Stimulated activated CD4-positive, alpha-beta T cell treated with anti-CD3 and anti-CD28 coated beads, Interleukin-15, amount 100 ng/mL, for 24 hours (primary cell): Measurements from ENCODE around the gene ATXN7L3B.

ENCODE experiments used
- DNase-seq: peaks from one replicate; pipeline ENCODE4 v3.0.0-alpha.2; 2020

ATXN7L3B gene

DNA sequence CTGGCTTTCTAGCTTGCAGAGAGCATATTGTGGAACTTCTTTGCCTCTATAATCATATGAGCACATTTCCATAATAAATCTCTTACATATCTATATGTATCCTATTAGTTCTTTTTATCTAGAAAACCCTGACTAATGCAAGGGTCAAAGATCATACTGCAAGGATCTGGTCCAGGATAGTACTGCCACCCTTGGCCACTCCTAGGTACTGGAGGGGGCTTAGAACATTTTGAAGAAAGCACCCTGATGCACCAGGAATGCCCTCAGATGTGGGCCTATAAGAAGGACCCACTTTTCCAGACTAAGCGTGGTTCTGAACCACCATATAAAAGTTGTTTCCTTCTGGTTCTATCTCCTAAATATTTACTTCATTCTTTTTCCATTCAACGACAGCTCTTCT lies 14.6 kb downstream of the ATXN7L3B start:
- no peak for DNase-seq

DNA sequence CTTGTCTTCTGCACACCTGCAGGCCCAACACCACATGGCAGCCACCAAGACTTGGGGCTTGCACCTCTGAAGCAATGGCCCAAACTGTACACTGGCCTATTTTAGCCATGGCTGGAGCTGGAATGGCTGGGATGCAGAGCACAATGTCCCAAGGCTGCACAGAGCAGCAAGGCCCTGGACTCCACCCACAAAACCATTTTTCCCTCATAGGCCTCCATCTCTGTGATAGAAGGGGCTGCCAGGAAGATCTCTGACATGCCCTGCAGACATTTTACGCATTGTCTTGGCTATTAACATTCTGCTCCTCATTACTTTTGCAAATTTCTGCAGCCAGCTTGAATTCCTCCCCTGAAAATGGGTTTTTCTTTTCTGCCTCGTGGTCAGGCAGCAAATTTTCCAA lies 22.1 kb downstream of the ATXN7L3B start:
- DNase-seq = no peak

DNA sequence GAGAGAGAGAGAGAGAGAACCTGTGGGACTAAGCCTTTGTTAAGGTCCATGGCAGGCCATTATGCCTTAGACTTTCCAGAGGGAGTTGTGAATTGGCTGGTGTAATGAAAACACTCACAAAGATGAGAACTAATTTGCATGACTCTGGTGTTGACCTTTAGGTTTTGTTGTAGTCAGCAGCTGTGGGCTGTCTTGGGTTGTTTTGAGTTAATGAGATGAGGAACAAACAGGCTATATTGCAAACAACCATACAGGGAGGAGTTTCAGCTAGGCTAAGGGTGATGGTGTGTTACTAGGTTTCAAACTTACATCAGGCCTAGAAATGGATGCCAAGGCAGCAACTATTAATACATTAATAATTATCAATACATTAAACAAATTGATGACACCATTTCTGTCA lies 26.3 kb downstream of the ATXN7L3B start:
- no peak for DNase-seq

DNA sequence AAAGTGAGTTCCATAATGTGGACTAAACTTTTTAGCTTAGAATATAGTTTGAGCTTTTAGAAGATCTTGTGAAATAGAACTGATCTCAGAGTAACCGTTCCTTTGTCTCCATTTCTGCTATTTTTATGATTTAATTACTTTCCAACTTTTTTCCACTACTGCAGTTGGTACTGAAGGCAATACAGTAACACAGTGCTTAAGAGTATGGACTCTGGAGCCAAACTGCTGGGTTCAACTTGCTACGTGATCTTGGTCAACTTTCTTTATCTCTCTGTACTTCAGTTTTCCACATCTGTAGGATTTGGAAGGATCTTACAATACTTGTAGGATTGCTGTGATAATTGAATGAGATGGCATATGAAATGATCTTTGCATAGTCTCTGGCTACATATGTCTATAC lies 40.9 kb downstream of the ATXN7L3B start:
- DNase-seq = no peak

DNA sequence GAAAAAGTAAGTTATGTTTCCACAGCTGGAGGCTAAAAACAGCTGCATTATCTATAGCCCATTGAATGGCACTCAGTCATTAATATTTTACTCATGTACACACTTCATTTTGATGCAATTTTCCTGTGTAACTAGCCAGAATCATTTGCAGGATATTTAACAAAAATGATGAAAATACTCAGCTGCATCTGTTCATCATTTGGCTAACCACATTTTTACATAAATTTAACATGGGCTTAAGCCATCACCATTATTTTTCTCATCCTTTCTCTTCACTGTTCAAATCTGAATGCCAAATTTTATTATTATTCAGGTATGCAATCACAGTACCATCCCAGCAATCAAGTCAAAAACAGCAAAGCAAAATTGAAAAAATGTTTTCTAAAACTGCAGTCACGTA lies 41.8 kb downstream of the ATXN7L3B start:
- no peak for DNase-seq

DNA sequence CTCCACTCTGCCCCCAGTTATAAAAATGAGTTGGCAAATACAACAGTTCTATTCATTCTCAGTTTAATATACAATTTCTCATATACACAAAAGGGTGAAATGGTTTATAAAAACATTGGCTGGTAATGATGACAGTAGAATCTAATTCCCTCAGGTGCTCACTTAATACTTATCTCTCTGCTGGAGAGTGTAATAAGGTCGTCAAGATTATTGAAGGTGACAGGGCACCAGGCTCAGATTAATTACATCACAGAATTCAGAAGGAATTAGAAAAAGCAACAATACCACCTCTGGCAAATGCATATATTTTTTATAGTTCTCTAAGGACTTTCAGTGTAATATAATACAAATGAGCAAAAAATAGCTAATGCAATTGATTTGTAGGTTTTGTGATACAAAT lies 42.3 kb downstream of the ATXN7L3B start:
- DNase-seq = no peak

DNA sequence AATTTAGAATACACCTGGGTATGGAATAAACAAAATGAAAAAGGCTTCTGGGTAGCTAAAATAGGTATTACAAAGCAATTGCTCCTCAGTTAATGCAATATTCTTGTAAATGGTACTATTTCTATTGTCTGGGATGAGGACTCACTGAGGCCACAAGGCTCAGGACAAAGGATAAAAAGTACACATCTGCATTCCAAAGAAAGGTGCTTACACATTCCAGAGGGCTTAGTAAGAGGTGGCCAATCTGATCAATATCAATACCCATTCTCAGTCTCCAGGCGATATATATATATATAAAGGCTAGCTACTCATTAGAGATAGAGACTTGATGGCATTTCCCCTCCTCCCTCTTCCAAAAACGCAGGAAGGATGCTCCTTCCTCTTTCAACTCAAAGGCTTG lies 43.8 kb downstream of the ATXN7L3B start:
- DNase-seq = no peak

DNA sequence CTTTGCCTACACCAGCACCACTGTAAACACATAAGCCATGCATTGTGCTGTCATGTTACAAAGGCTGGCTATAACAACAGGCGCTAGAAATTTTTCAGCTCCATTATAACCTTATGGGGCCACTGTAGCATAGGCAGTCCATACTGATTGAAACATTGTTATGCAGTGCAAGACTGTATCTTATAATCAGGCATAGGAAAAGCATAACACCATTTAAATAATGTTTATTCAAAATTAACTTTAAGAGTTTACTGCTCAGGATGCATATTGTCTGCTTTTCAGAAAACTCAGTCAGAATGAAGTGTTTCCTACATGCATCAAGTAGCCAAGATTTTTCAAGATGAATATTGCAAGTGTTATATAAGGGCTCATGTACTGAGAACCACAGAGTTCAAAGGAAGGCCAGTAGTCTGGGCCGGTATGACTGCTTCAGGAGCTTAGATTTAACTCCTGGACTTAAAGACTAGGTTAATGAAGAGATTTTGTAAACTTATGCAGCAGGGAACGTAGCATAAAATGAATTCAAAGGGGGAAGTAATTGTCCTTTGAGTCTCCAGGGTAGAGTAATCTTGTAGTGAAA lies 46.9 kb downstream of the ATXN7L3B start:
- no peak for DNase-seq

DNA sequence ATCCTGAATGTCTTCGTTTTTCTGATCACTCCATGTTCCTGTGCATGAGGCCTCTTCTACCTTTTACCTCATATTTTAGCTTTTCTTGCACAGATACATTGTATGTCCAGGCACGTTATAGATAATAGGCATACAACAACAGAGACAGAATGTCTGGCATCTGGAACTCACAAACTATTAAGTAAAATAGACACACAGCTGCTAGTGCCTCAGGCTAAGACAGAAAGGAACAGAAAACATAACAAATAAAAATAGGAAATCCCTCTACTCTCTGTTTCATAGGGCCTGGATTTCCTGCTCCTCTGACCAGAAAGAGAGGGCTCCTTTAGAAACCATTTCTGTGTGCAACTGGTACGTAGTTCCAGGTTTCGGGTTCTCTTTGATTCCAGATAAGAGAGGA lies 48.6 kb downstream of the ATXN7L3B start:
- DNase-seq = no peak
